ENCODE data around the gene TFB2M.

TFB2M gene

GRCh38 chr1:246550402-246550801 lies 15.7 kb downstream of the TFB2M start:
- DNase-seq: no peak

GRCh38 chr1:246549665-246550064 lies 16.4 kb downstream of the TFB2M start:
- no peak for DNase-seq

GRCh38 chr1:246544001-246544400 lies 22.1 kb downstream of the TFB2M start:
- no peak for DNase-seq

GRCh38 chr1:246540738-246541491 lies 25.1 kb downstream of the TFB2M start:
- DNase-seq: no peak

- DNase-seq: no peak
Measured at GRCh38 chr1:246537887-246538286, 28.2 kb downstream of the TFB2M start.

- no peak for DNase-seq
Measured at GRCh38 chr1:246537441-246537840, 28.6 kb downstream of the TFB2M start.

- no peak for DNase-seq
Measured at GRCh38 chr1:246534114-246534513, 31.9 kb downstream of the TFB2M start.

GRCh38 chr1:246533371-246533905 lies 32.6 kb downstream of the TFB2M start:
- DNase-seq: no peak

- DNase-seq: no peak
Measured at GRCh38 chr1:246532519-246532918, 33.5 kb downstream of the TFB2M start.

- no peak for DNase-seq
Measured at GRCh38 chr1:246530482-246530881, 35.6 kb downstream of the TFB2M start.

- DNase-seq: no peak
Measured at GRCh38 chr1:246528933-246529731, 36.9 kb downstream of the TFB2M start.

- no peak for DNase-seq
Measured at GRCh38 chr1:246527402-246528088, 38.5 kb downstream of the TFB2M start.

GRCh38 chr1:246526915-246527314 lies 39.1 kb downstream of the TFB2M start:
- DNase-seq: no peak

- DNase-seq: no peak
Measured at GRCh38 chr1:246526380-246526779, 39.7 kb downstream of the TFB2M start.

- no peak for DNase-seq
Measured at GRCh38 chr1:246519514-246519913, 46.5 kb downstream of the TFB2M start.

- no peak for DNase-seq
Measured at GRCh38 chr1:246518456-246519205, 47.4 kb downstream of the TFB2M start.

- DNase-seq: no peak
Measured at GRCh38 chr1:246517391-246517790, 48.7 kb downstream of the TFB2M start.

GRCh38 chr1:246516126-246516525 lies 49.9 kb downstream of the TFB2M start:
- no peak for DNase-seq

- DNase-seq: no peak
Measured at GRCh38 chr1:246515390-246516005, 50.6 kb downstream of the TFB2M start.

GRCh38 chr1:246513619-246514343 lies 52.3 kb downstream of the TFB2M start:
- DNase-seq: no peak

GRCh38 chr1:246513041-246513440 lies 53.0 kb downstream of the TFB2M start:
- no peak for DNase-seq
